GM12892 (cell line): ENCODE results near the gene ANXA5.
A peak's percentile ranks its signal among the peaks of the same experiment; 100 is the strongest.

Experiments
- DNase-seq: peaks from one replicate; pipeline ENCODE4 v3.0.0; 2011; ENCODE audit not compliant: insufficient read length
- FAIRE-seq: peaks from 2 replicates; lab custom pipeline; 2011; peaks lifted over from hg19 to GRCh38; lab: Jason Lieb, UNC
- POLR2A ChIP-seq: IDR thresholded peaks from 2 replicates; pipeline ENCODE4 v1.6.1; 2011; ENCODE audit warnings: low read depth, low read length, control low read depth
- POLR2AphosphoS5 ChIP-seq: IDR thresholded peaks from 2 replicates; pipeline ENCODE4 v1.6.1; 2011; ENCODE audit warnings: low read depth, low read length, control low read depth
- TAF1 ChIP-seq: IDR thresholded peaks from 2 replicates; pipeline ENCODE4 v1.6.1; 2011; ENCODE audit warnings: low read depth, mild to moderate bottlenecking, control low read depth, low read length, borderline replicate concordance

Gene ANXA5

GRCh38 chr4:121728798-121729226 is 32.0 kb upstream of the ANXA5 start:
- no peak for FAIRE-seq
- DNase-seq: no peak
- no peak for TF ChIP-seq POLR2A

GRCh38 chr4:121728066-121728465 is 31.3 kb upstream of the ANXA5 start:
- no peak for TF ChIP-seq TAF1
- no peak for TF ChIP-seq POLR2A
- TF ChIP-seq POLR2AphosphoS5: no peak
- DNase-seq: no peak
- no peak for FAIRE-seq

- FAIRE-seq (peak; percentile 95), DNase-seq (no peak)
- TF ChIP-seq POLR2AphosphoS5 (no peak), TAF1 (no peak), POLR2A (no peak)
Observed at GRCh38 chr4:121726642-121727268, 30.0 kb upstream of the ANXA5 start.

- TF ChIP-seq TAF1: no peak
- TF ChIP-seq POLR2A: no peak
- no peak for TF ChIP-seq POLR2AphosphoS5
- FAIRE-seq (no peak), DNase-seq (no peak)
Observed at GRCh38 chr4:121724671-121725070, 27.9 kb upstream of the ANXA5 start.

GRCh38 chr4:121721700-121722099 is 24.9 kb upstream of the ANXA5 start:
- FAIRE-seq (no peak), DNase-seq (no peak)
- TF ChIP-seq POLR2AphosphoS5 (no peak), TAF1 (no peak), POLR2A (no peak)

- DNase-seq: no peak
- no peak for FAIRE-seq
- TF ChIP-seq TAF1: no peak
- no peak for TF ChIP-seq POLR2AphosphoS5
- no peak for TF ChIP-seq POLR2A
Observed at GRCh38 chr4:121720109-121720508, 23.3 kb upstream of the ANXA5 start.

GRCh38 chr4:121717680-121718237 is 21.0 kb upstream of the ANXA5 start:
- TF ChIP-seq POLR2A: no peak
- TF ChIP-seq TAF1: no peak
- TF ChIP-seq POLR2AphosphoS5: no peak
- FAIRE-seq (no peak), DNase-seq (no peak)

- TF ChIP-seq POLR2A (no peak), TAF1 (no peak), POLR2AphosphoS5 (no peak)
- DNase-seq: no peak
- FAIRE-seq: no peak
Observed at GRCh38 chr4:121714548-121714947, 17.8 kb upstream of the ANXA5 start.

- DNase-seq: no peak
- no peak for TF ChIP-seq POLR2AphosphoS5
- no peak for TF ChIP-seq TAF1
- no peak for TF ChIP-seq POLR2A
- FAIRE-seq: no peak
Observed at GRCh38 chr4:121712783-121713182, 16.0 kb upstream of the ANXA5 start.

- no peak for DNase-seq
- no peak for FAIRE-seq
- TF ChIP-seq POLR2AphosphoS5: no peak
- TF ChIP-seq TAF1: no peak
- no peak for TF ChIP-seq POLR2A
Observed at GRCh38 chr4:121712001-121712651, 15.3 kb upstream of the ANXA5 start.

GRCh38 chr4:121711263-121712000 is 14.7 kb upstream of the ANXA5 start:
- DNase-seq: no peak
- FAIRE-seq: peak; percentile 86
- TF ChIP-seq POLR2A: no peak

- TF ChIP-seq TAF1 (no peak), POLR2AphosphoS5 (no peak), POLR2A (no peak)
- FAIRE-seq (no peak), DNase-seq (no peak)
Observed at GRCh38 chr4:121709766-121710405, 13.1 kb upstream of the ANXA5 start.
